Choroid plexus epithelial cell (primary cell): Measurements from ENCODE around the gene GSTM5.
"Not testable (repeated sequence)": the region's sequence is repeated elsewhere in the genome, so short reads cannot be mapped to it uniquely, and the experiment has no call there.

ENCODE experiments used
- DNase-seq: peaks from one replicate; pipeline ENCODE4 v3.0.0-alpha.2; 2010; ENCODE audit warnings: low read depth
- H3K4me3 ChIP-seq: 2 replicates; pipeline ENCODE4 v1.5.1; 2011; ENCODE audit warnings: low read depth, mild to moderate bottlenecking, control low read depth, low read length, moderate library complexity
- CTCF ChIP-seq: conservative IDR thresholded peaks from 2 replicates; pipeline ENCODE4 v1.5.1; 2011; ENCODE audit warnings: low read depth, mild to moderate bottlenecking, control low read depth, inconsistent platforms, low read length, moderate library complexity

GSTM5 gene

GRCh38 chr1:109677459-109677858 lies 34.6 kb upstream of the GSTM5 start:
- no peak for TF ChIP-seq CTCF
- DNase-seq = no peak
- H3K4me3 ChIP-seq = no peak overlapping the region

- not testable (repeated sequence) for H3K4me3 ChIP-seq, DNase-seq
Observed at GRCh38 chr1:109678637-109679036, 33.4 kb upstream of the GSTM5 start.

- not testable (repeated sequence) for DNase-seq, H3K4me3 ChIP-seq
Observed at GRCh38 chr1:109684777-109685176, 27.3 kb upstream of the GSTM5 start.

- not testable (repeated sequence) for DNase-seq, H3K4me3 ChIP-seq
Observed at GRCh38 chr1:109685399-109685798, 26.7 kb upstream of the GSTM5 start.

- not testable (repeated sequence) for H3K4me3 ChIP-seq, DNase-seq
Observed at GRCh38 chr1:109685890-109686289, 26.2 kb upstream of the GSTM5 start.

GRCh38 chr1:109687109-109687508 lies 24.9 kb upstream of the GSTM5 start:
- DNase-seq, H3K4me3 ChIP-seq: not testable (repeated sequence)

GRCh38 chr1:109687641-109688499 lies 24.2 kb upstream of the GSTM5 start, which contains the start of gene GSTM1:
Gene GSTM1, plus strand, starts transcription at chr1:109687817. Its CDS starts 57 bp downstream, at chr1:109687874.
- no peak within 1 kb of the TSS for H3K4me3 ChIP-seq
- no peak for TF ChIP-seq CTCF
- DNase-seq = no peak

GRCh38 chr1:109689844-109690405 lies 22.1 kb upstream of the GSTM5 start:
- no peak for TF ChIP-seq CTCF
- no peak for DNase-seq
- H3K4me3 ChIP-seq = no peak overlapping the region

GRCh38 chr1:109691759-109692158 lies 20.3 kb upstream of the GSTM5 start:
- H3K4me3 ChIP-seq = no peak overlapping the region
- DNase-seq = no peak
- no peak for TF ChIP-seq CTCF

- not testable (repeated sequence) for DNase-seq, H3K4me3 ChIP-seq
Observed at GRCh38 chr1:109694400-109694799, 17.7 kb upstream of the GSTM5 start.

GRCh38 chr1:109695138-109695537 lies 16.9 kb upstream of the GSTM5 start:
- not testable (repeated sequence) for H3K4me3 ChIP-seq, DNase-seq
